G401 (cell line): ENCODE results near the gene CARM1. TPM values are rescaled to one million over a fixed set of nuclear protein-coding genes. Genes with fewer than 3 reads are reported as not detected.
"Not testable (repeated sequence)": the region's sequence is repeated elsewhere in the genome, so short reads cannot be mapped to it uniquely, and the experiment has no call there.

Experiments used
- DNase-seq: peaks from one replicate; pipeline ENCODE4 v3.0.0-alpha.2; 2015; ENCODE audit warnings: low spot score
- in situ Hi-C: cut with HindIII; loops from 2 replicates; pipeline ENCODE4 v1.10.0; 2016; ENCODE audit warnings: low sequenced_read_pairs, mixed read lengths
- total RNA-seq: library from RNA; depleted of rRNA; stranded (reverse); fragments of >200 nt; shearing (Covaris generic); gene quantifications from 2 replicates; pipeline ENCODE4 v1.2.3, GENCODE V29; 2014; rRNA removed

Gene CARM1
- 41.8 and 54.2 TPM in 2 replicates for total RNA-seq

DNA sequence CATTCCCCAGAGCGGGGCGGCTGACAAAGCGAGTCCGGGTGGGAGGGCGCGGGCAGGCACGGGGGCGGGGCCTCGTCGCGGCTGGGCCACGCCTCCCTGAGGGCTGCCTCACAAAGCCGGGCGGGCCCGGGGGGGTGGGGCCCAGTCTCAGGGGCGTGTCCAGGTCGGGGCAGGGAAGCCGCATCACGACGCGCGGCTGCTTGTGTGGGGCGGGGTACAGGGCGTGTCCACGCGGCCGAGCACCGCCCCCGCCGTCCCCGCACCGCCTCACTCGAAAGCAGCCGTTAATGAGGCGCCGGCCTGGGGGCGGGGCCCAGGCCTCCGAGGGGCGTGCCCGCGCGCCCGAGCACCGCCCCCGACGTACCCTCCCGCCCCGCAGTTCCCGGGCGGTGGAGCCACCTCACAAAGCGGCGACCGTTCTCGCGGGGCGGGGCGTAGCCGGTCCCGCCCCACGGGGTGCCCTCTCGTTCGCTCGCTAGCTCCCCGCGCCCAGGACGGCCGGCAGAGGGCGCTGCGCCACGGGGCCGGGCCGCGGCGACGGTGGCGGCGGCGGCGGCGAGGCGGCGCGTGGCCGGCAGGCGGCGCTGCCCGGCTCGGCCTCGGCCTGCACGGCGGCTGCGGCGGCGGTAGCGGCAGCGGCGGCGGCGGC, at the start of gene CARM1:
Gene CARM1, plus strand, starts transcription at position 599 of the 649 bp plus-strand sequence. CDS start 150 bp downstream, outside the sequence.
- DNase-seq, result peak; percentile 99
- in situ Hi-C loops, result no loop called here

GRCh38 chr19:10823690-10824089, 47.7 kb upstream of the CARM1 start:
- in situ Hi-C loops, result no loop called here
- no peak for DNase-seq

DNA sequence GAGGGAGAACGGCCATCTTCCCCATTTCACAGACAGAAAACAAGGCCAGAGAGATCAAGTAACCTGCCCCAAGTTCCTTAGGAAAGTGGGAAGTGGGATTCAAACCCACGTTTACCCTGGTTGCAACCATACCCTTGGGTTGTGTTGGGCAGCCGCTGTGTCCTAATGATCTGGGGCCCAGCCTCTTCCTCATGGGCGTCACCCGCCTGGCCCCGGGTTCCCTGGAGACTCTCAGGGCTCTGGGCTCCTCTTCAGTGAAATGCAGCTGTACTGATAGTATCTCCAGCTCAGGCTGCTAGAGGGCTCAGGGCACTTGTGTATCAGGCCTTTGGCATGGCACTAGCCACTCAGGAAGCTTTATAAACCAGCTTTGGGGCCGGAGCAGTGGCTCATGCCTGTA, 45.1 kb upstream of the CARM1 start:
- in situ Hi-C loops, result no loop called here

DNA sequence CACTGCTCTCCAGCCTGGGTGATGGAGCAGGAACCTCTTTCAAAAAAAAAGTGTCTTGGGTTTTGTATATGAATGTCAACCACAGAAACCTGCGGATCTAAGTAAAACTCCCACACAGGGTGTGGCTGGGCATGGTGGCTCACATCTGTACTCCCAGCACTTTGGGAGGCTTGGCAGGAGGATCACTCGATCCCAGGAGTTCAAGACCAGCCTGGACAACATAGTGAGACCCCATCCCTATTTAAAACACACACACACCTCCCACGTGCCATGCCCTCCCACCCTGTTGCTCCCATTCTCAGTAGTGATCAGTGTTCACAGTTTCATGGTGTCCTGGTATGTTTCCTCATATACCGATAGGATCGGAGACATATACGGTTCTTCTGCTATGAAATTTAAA, 44.5 kb upstream of the CARM1 start:
- in situ Hi-C loops, result no loop called here
- DNase-seq, result no peak

More for the DNA sequence above, 45.1 kb upstream of the CARM1 start:
- no peak for DNase-seq

DNA sequence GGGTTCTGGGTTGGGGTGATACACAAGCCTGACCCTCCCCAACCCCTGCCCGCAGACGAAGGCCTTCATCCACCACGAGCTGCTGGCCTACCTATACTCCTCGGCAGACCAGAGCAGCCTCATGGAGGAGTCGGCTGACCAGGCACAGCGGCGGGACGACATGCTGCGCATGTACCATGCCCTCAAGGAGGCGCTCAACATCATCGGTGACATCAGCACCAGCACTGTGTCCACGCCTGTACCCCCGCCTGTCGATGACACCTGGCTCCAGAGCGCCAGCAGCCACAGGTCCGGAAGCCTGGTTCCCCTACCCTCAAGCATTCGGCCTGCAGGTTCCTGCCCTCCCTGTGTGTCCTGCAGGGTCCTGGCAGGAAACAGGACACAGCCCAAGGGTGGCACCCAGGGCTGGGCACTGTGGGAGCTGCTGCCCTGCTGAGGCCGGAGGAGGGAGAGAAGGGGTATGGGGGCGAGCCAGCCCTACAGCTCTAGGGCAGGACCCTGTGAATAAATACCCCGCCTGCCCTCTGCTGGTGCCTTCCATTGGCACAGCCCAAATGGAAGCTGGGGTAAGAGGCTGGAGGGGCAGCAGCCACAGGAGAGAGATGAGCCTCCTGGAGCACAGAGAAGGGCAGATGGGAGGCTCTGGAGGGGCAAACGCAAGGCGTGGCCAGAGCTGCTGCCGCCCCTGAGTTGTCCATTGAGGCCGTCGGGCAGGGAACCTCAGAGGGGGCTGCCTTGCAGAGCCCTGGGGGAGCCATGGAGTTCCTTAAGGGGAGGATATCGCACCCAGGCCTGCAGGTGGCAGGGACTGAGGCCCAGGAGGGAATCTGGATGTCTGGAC, 42.2 kb upstream of the CARM1 start:
- in situ Hi-C loops, result no loop called here
- no peak for DNase-seq

DNA sequence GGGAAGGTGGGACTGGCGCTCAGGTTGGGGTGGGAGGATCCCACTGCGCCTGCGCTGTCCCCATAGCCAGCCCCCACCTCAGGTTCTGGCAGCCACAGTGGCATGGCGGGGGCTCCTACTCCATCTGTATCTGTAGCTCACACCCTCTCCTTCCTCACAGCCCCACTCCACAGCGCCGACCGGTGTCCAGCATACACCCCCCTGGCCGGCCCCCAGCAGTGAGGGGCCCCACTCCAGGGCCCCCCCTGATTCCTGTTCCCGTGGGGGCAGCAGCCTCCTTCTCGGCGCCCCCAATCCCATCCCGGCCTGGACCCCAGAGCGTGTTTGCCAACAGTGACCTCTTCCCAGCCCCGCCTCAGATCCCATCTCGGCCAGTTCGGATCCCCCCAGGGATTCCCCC, 41.4 kb upstream of the CARM1 start:
- no peak for DNase-seq
- in situ Hi-C loops, result no loop called here

DNA sequence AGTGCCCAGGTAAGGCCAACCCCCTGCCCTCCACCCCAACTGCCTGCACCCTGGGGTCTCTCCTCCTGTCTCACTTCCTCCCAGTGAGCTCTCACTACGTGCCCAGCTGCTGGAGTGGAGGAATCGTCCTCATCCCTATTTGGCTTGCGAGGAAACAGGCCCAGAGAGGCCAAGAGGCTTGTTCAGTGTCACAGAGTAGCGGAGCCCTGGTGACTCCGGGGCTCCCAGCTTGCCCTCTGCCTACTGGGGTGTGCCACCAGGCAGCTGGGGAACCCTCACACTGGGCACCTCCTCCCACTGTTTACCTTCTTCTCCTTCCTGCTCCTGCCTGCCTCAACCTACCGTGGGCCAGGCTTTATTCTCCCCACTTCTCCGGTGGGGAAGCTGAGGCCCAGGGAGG, 41.0 kb upstream of the CARM1 start:
- in situ Hi-C loops, result no loop called here
- DNase-seq, result no peak

DNA sequence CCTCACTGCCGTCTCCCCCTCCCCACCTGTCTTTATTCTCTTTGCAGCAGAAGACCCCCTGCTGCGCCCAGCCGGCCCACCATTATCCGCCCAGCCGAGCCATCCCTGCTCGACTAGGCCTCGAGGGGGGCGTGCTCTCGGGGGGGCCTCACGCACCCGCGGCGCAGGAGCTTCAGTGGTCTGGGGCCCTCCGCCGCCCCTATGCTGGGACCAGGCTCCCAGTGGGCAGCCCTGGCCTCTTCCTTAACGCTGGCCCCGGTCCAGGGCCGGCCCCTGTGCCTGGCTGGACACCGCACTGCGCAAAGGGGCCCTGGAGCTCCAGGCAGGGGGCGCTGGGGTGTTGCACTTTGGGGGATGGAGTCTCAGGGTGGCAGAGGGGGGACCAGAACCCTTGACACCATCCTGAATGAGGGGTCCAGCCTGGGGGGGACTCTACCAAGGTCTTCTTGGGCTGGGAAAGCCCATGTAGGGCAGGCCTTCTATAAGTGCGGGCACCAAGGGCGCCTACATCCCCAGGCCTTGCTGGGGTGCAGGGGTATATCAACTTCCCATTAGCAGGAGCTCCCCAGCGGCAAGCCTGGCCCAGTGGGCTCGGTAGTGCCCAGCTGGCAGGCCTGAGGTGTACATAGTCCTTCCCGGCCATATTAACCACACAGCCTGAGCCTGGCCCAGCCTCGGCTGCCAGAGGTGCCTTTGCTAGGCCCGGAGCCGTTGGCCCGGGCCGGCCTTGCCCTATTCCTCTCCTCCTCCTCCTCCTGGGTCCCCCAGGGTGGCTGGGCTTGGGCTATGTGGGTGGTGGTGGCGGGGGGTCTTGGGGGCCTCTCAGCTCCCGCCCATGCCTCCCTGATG, 40.2 kb upstream of the CARM1 start:
- in situ Hi-C loops, result no loop called here
- no peak for DNase-seq

DNA sequence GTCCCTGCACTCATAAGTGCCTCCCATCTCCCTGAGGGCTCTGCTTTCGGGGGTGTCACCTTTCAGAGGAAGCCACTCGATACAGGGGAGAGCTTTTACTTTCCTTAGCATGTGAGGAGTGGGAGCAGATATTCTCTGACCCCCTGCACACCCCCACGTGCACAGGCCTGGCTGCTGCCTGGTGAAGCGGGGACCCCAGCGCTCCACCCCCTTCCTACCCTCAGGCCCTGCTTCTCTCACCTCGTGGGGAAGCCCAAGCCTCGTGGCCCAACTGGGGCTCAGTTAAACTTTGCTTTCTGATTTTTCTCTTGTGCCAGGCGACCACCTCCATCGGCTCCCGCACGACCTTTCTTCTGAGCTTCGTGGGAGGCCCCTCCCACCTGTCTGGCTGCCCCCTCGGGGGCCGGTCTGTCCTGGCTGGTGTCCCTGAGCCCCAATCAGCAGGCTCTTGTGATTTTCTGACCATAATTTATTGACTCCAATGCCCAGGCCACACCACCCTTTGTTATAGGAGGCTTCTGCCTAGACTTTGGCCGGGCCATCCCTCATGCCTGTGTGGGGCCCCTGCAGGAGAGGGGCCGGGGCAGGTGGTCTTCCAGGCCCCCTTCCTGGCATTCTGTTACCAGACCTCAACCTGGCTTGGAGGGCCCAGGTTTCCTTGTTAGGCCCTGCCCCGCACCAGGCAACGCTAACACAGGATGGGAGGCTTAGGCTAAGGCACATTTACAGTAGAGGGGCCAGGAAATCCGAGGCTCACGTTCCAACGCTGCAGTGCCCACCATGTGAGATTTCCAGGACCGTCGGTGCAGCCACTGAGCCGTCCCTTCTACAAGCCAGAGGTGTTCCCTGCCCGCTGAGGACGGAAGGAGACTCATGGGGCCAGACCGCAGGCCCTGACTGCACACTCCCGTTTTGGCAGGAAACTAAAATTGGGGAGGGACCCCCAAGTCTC, 39.1 kb upstream of the CARM1 start:
- in situ Hi-C loops, result no loop called here
- no peak for DNase-seq

GRCh38 chr19:10832939-10833296, 38.4 kb upstream of the CARM1 start:
- in situ Hi-C loops, result no loop called here
- DNase-seq, result no peak

DNA sequence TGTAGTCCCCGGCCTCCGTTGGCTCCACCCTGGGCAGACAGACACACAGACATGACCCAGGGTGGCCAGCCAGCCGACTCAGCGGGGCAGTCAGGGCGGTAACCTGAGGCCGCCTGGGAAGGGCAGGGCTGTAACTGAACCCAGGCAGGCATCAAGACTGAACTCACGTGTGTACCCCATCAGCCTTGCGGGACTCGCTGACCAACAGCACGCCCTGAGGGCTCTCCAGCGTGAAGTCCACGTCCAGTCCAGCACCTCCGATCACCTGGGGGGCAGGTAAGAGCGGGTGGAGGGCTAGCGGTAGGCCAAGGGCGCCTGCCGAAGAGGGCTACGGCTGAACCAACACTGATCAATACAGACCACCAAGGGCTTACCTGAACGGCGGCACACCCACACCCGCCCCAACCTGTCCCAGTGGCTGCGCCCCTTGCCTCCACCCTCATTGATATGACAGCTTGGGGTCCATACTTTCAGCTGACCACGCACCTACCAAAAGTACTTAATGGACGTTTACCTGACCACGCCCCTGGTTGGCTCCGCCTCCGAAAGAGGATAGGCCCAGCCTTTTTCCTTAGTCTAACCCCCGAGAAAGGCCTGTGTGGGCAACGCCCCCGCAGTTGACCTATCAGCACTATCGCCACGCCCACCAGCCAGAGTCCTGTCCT, 36.1 kb upstream of the CARM1 start:
- in situ Hi-C loops, result no loop called here
- no peak for DNase-seq

DNA sequence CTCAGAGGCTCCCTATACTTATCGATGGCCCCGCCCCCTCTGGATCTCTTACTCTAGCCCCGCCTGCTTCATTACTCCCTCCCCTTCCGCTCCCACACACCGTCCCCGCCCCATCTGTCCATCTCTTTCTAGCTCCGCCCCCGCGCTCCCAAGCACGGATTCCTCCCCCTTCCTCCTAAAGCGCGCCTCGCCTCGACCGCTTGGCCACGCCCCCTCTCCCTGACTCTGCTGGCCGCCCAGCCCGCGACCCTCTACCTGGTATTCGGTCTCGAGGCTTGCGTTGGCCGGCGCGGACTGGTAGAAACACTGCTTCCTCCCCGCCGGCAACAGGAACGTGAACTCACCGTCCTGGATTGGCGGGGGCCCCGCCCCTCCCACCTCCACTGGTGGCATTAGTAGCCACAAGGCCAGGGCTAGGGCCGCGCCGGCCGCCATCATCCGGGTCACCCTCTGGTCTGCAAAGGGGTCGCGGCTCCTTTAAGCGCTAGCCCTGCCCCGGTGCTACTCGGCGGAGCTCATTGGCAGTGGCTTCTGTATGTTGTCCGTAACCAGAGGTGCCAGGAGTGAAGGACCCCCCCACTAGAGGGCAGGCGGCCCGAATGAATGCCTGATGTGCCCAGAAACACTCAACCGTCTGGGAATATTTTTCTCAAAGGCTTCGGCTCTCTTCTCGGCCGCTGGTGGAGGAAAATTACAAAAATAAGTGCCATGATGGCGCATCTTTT, 35.4 kb upstream of the CARM1 start, which contains the start of gene TMED1:
Gene TMED1, minus strand, starts transcription at position 459 of the 725 bp plus-strand sequence. Its CDS starts 21 bp downstream, at position 438.
- in situ Hi-C loops, result no loop called here
- peak; percentile 100 for DNase-seq

DNA sequence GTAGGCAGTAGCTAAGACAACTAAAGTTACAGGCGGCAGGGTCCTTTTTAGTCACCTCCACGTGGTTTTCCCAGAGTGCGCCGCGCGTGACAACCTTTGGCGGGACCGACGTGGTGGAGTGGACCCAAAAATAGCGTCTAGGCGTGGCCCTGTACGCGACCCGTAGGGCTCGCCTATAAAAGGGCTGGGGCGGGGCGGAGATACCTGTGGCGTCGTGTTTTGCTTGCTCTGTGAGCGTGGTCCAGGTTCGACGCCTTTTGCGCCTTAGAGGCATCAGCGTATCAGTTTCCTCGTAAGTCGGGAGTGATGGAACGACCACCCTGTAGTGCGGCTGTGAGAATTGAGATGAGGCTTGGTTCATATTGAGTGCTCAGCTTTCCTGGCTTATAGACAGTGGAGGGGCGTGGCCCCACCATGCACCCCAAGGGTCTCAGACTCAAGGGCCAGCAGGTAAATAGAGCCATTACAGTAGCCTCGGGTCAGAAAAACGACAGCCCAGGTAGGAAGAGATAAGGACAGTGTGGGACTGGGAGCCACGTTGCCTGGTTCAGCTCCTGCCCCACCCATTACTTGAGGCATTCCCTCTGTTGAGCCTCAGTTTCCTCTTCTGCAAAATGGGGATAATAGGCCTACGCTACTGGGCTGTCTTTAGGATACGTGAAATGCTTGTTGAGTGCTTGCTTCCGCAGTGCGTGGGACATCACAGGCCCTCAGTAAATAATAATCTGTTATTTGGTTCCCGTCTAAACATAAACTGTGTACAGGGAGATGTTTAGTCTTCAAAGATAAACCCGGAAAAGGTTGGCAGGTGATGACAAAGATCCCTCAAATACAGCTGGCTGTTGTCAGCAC, 34.6 kb upstream of the CARM1 start:
- in situ Hi-C loops, result no loop called here
- DNase-seq, result no peak

DNA sequence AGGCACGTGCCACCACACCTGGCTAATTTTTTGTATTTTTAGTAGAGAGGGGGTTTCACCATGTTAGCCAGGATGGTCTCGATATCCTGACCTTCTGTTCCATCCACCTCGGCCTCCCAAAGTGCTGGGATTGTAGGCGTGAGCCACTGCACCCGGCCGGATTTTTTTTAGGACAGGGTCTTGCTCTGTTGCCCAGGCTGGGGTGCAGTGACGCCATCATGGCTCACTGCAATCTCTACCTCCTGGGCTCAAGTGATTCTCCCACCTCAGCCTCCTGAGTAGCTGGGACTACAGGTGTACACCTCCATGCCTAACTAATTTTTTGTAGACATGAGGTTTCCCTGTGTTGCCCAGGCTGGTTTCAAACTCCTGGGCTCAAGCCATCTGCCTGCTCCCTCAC, 33.7 kb upstream of the CARM1 start:
- in situ Hi-C loops, DNase-seq: not testable (repeated sequence)

- in situ Hi-C loops, result no loop called here
- DNase-seq, result no peak
Observed at GRCh38 chr19:10838377-10838776, 33.0 kb upstream of the CARM1 start.

DNA sequence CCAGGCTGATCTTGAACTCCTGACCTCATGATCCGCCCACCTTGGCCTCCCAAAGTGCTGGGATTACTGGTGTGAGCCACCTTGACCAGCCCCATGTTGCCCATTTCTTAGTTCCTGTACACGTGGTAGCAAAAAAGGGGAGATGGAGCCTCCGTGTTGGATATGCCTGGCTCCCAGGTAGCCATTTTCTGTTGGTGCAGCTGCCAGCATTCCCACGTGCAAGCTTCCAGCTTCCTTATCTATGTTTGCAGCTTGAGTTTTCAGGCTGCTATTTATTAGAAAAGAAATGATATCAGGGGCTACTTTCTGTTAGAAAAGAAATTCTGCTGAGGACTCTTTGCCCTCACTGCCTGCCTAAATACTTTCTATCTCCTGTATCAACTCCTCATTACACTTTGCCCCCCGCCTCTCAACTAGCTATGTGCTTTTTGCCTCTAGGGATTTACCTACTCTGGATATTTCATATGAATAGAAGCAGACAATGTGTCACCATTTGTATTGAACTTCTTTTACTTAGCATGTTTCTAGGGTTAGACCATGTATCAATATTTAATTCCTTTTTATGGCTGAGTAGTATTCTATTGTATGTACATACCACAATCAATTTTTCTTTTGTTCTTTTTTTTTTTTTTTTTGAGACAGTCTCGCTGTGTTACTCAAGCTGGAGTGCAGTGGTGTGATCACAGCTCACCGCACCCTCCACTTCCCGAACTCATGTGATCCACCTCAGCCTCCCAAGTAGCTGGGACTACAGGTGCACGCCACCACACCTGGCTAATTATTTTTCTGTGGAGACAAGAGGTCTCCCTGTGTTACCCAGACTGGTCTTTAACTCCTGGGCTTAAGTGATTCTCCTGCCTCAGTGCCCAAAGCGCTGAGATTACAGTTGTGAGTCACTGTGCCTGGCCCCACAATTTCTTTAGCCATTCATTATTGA, 32.0 kb upstream of the CARM1 start:
- in situ Hi-C loops, result no loop called here
- DNase-seq, result no peak
